Fibroblast of skin of left biceps (primary cell): ENCODE measurements around the gene ATP5F1D.

ENCODE experiments used
- DNase-seq, 2 experiments: peaks; one replicate each; pipeline ENCODE4 v3.0.0-alpha.2; 2013; ENCODE audit warnings: low read depth in 2 of 2

ATP5F1D gene

DNA sequence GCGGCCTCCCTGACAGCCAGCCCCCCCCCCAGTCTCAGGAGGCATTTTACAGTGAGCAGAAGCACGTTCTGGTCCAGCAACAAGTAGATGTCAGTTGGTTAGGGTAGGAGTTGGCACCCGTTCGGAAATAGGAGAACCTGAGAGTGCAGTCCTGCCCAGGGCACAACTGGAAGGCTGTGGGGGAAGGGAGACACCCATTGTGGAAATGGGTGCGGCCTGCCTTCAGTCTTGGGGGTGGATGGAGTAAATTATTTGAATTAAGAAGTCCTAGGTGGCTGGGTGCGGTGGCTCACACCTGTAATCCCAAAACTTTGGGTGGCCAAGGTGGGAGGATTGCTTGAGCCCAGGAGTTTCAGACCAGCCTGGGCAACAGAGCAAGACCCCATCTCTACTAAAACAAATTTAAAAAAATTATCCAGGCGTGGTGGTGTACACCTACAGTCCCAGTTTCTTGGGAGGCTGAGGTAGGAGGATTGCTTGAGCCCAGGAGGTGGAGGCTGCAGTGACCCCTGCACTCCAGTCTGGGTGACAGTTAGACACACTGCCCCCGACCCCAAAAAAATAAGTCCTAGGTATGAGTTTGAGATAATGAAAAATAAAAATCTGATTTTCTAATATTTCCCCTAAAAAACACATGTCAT is 28.8 kb downstream of the ATP5F1D start:
- no peak for DNase-seq

DNA sequence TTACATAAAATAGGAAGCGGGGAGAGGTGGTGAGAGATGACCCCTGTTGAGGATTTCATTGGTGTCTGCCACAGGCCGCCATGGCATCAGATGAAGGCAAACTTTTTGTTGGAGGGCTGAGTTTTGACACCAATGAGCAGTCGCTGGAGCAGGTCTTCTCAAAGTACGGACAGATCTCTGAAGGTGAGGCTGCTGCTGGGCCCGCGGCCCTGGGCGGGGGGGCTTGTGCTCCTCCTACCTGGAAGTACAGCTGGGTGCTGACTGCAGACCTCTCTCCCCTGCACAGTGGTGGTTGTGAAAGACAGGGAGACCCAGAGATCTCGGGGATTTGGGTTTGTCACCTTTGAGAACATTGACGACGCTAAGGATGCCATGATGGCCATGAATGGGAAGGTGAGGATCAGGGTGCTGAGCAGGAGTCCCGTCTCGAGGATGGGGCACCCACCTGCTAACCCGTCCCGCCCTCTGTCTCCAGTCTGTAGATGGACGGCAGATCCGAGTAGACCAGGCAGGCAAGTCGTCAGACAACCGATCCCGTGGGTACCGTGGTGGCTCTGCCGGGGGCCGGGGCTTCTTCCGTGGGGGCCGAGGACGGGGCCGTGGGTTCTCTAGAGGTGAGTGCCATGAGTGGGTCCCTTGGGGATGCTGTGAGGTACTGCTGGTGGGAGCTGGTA is 29.4 kb downstream of the ATP5F1D start:
- no peak for DNase-seq

DNA sequence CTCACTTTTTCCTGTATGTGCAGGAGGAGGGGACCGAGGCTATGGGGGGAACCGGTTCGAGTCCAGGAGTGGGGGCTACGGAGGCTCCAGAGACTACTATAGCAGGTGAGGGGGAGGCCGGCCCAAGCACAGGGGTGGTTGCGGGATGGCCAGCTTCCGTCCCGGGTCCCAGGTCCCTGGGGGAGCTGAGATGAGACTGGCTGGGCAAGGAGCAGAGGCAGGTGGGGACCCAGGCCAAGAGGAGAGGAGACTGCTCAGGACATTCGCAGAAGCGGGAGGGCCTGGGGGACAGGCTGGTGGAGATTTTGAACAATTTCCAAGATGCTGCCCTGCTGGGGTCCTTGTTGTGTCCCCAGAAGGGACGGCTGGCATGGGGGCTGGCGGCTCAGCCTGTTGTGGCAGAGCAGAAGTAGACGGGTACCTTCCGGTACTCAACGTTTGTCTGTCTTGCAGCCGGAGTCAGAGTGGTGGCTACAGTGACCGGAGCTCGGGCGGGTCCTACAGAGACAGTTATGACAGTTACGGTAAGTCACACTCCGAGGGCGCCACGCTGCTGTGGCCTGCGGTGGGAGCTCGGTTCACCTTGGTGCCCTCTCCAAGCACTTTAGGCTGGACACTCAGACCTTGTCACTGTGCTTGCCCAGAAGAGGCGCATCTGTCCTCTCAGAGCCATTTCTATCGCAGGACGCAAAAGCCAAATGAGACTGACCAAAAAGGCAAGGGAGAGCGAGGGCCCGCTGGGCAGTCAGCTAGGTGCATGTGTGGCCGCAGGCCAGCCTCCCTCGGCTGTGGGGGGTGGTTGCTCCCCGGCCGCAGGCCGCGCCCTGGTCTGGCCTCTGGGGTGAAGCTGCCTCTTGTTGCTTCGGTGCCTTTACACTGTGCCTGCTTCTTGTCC is 30.2 kb downstream of the ATP5F1D start:
- no peak for DNase-seq

DNA sequence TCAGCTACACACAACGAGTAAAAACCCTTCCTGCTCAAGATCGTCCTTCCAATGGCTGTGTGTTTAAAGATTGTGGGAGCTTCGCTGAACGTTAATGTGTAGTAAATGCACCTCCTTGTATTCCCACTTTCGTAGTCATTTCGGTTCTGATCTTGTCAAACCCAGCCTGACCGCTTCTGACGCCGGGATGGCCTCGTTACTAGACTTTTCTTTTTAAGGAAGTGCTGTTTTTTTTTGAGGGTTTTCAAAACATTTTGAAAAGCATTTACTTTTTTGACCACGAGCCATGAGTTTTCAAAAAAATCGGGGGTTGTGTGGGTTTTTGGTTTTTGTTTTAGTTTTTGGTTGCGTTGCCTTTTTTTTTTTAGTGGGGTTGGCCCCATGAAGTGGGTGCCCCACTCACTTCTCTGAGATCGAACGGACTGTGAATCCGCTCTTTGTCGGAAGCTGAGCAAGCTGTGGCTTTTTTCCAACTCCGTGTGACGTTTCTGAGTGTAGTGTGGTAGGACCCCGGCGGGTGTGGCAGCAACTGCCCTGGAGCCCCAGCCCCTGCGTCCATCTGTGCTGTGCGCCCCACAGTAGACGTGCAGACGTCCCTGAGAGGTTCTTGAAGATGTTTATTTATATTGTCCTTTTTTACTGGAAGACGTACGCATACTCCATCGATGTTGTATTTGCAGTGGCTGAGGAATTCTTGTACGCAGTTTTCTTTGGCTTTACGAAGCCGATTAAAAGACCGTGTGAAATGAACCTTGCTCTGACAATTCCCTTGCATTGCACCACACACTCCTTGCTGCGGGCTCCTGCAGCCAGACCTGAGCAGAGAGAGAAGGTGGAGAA is 31.1 kb downstream of the ATP5F1D start:
- DNase-seq = no peak

DNA sequence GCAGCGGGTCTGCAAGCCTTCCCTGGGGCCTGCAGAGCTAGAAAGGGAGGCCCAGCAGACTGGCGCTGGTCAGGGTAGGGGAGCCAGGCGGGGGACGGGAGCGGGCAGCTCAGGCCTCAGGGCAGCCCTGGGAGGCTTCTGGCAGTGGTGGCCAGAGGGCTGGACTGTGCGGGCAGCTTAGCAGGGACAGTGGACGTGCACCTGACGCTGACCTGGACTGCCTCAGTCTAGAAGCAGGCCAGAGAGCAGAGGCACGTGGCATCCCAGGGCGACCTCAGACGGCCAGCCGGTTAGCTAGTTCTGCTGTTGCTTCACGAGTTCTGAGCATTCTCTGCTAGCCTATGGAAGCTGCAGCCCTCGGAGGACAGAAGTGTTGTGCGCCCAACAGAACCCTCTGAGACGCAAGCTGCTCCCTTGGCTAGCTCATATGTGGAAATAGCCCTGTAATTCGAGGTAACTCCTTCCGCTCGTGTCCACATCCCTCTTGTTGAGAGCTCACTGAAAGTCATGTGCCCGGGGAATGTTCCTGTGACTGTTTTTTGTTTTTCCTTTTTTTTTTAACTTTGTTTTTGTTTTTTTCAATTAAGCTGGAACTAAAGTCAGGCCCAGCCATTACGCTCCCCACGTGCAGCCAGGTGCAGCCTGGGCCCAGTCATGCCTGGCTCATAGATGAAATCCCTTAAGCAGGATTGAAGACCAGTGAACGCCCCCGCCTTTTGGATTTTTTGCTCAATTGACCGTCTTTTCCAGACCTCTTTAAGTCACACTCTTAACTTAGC is 31.9 kb downstream of the ATP5F1D start:
- DNase-seq = no peak

DNA sequence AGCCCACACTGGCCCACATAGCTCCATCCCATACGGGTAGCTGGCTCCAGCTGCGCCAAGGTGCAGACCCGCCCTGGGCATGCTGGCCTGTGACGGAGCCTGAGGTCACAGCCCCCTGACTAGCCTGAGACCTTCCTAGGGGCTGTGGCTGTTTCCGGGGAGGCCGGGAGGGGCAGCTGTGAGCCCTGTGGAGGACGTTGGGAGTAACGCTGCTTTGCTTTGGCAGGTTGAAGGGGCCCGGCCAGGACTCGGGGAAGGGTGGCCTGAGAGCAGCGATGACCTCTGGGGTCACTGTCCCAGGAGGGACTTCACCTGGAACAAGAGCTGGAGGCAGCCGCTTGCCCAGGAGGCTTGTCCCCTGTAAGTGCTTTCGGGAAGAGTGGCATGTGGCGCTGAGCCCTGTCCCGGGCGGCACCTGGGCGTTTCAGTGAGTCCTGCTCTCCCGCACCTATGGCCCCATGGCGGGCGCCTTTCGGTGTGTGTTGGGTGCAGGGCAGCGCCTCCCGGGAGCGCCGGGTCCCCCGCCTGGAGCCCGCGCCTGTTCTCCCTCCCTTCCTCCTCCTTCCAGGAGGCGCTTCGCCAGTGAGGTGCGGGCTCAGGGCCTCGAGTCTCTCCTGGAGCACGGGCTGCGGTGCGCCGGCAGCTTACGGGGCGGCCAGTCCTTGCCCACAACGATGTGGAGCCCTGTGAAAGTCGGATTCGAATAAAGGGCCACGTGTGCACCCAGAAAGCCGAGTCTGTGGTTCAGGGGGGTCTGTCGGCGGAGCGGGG is 32.7 kb downstream of the ATP5F1D start:
- no peak for DNase-seq

DNA sequence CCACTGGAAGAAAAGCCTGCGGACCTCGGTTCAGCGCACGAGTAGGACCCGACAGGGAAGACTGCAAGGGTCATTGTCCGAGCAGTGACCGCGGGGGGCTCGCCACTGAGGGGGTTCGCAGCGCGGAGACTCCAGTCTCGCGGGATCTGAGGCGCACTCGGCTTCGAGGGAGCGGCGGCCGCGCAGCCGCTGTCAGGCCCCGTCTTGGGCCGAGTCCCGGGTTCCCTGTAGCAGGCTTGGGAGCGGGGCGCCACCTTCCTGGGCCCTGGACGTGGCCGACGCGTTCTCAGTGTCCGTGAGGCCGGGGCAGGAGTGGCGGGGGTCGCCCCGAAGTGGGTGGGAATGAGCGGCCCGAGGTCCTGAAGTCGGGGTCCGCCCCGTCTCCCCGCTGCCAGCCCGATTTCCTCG is 33.3 kb downstream of the ATP5F1D start:
- DNase-seq = no peak

DNA sequence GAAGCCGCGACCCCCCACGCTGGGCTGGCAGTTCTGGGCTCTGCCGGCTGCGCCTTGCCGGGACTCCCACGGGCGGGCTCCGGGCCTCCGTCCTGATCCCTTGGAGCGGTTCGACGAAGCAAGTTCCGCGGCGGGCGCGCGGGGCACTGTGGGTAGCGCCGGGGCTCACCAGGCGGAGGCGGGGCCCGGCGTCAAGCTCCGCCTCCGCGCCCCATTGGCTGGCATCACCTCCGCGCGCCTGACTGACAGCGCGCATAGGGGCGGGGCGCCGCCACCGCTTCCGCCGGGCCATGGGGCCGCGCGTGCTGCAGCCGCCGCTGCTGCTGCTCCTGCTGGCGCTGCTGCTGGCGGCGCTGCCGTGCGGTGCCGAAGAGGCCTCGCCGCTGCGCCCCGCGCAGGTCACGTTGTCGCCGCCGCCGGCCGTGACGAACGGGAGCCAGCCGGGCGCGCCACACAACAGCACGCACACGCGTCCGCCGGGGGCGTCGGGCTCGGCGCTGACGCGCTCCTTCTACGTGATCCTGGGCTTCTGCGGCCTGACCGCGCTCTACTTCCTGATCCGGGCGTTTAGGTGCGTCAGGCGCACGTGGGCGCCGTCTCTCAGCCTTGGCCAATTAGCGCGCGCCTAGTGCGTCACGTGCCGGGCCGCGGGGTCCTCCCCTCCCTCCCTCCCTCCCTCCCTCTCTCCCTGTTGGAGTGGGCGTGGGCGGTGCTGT is 33.9 kb downstream of the ATP5F1D start, which contains the start of gene FAM174C:
TSS of gene FAM174C (plus strand) at position 271 of the 716 bp plus-strand sequence. CDS start at position 291, 20 bp downstream.
- DNase-seq = peak; percentile 91 to 92

DNA sequence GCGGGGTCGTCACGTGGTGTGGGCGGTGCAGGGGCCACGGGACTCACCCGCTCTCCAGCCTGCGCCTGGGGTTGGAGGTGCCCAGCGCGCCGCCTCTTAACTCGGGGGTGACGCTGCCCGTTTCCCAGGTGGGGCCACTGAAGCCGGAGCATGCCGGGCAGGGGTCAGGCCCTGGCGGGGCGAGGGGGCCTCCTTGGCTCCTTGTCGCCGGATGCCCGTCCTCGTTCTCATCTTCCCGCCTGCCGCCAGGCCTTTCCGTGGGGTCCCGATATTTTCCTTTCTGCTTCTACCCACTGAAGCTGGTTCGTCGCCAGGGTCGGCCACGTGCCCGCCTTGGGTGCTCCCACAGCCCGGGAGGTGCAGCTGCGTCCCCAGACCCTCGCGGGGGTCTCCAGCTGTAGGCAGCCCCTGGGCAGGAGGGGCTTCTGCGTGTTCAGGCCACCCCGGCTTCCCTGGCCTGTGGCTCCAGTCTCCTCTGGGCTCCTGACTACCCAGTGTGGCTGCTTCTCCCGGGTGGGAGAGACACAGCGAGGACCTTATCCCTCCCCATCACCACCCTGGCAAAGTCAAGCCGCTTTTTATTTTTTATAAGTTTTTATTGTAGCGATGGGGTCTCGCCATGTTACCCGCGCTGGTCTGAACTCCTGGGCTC is 34.6 kb downstream of the ATP5F1D start:
- DNase-seq = no peak

DNA sequence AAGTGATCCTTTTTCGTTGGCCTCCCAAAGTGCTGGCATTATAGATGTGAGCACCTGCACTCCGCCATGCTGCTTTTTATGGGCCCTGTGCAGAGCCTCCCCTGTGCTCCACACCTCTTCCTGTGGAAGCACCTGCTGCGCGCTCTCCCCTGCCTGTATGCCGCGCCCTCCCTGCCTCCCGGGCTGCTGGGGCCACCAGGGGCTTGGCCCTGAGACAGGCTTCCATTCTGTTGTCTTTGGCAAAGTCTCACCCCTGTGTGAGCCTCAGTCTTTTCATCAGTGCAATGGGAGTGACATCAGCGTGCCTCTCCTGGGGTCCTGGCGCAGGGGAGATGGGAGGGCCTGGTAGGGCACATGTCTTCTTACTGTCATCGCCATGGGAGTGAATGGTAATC is 35.1 kb downstream of the ATP5F1D start:
- DNase-seq = no peak

DNA sequence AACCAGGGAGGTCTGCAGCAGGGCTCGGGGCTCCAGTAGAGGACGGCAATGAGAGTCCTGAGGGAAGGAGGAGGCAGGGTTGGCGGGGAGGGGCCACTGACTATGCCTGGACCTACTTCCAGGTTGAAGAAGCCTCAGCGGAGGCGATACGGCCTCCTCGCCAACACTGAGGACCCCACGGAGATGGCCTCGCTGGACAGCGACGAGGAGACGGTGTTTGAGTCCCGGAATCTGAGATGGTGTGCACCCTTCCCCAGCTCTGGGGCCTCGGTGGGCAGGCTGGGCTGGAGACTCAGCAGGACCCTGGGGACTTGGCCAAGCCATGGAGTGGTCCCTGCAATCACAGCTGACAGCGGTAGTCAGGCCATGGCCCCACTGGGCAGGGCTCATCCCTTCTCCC is 35.5 kb downstream of the ATP5F1D start:
- no peak for DNase-seq

DNA sequence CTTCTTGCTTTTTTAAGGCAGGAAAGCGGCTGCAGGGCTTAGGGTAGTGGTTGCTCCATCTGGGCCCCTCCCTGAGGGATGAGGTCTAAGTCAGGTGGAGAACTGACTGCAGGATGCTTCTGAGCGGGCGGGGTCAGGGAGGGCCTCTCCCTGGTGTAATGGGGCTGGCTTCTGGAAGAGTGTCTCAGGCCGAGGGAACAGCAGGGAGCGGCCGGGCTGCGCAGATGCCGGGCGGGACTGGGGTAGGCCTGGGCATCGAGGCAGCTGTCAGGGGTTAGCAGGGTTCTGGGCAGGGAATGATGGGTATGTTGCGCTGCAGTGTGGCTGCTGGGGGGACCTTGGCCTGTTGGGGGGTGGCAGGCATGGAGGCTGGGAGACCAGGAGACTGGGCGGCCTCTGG is 36.5 kb downstream of the ATP5F1D start:
- no peak for DNase-seq

DNA sequence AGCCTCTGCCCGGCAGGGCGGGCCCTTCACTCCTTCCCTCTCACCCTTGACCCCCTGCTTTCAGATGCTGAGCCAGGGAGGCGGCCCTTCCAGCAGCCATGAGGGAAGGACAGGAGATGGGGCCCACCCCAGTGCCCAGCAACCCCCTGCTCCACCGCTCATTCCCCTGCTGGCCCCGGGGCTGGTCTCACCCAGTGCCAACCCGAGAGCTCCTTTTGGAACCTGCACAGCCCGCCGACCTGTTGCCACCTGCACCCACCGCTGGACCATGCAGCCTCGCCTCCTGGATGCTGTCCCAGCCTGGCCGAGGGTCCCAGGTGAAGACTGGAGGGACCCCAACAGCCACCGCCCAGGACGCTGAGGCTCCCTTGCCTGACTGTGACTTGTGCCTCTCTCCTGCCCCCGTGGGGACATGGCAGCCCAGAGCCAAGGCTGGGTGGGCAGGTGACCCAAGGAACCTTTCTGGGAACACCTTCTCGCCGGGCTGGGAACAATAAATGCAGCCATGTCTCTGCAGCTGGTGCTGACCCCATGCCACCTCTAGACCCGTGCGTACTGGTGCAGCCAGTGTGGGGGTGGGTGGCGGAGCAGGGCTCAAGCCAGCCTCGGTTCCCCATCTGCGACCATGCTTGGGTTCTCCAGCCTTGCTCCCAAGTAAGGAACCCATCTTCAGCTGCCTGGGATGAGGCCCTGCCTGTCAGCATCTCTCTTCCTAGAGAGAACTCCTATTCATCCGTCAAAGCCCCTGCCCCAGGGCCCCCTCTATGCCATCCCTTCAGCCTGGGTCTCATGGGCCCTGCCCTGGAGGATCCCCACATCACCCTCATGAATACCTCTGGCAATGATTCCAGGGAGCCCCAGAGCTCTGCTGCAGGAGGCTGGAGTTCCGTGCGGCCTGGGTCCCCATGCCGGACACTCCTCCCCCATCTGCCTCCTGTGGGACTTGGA is 37.4 kb downstream of the ATP5F1D start:
- DNase-seq = no peak

DNA sequence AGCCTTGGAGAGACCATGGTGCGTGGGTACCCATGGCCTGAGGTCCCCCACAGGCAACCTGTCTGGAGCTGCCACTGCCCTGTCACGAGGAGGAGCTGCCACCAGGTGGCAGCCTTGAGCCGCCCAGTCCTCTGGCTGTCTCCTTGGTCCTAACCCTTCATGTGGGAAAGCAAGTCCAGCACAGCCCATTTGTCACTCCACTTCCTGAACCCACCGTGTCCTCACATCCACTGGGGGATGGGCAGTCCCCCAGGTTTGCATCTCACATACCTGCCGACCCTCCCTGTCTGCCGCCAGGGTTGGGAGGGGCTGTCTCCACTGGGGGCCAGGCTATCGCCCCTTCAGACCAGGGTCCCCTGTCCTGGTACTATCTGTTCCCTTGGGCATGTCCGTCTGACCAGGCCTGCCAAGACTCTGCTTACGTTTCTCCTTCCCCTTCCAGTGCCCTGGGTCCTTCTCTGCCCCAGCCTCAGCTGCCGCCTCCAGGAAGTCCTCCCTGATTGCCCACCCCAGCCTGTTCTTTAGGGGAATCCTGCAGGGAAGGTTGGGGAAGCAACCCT is 38.3 kb downstream of the ATP5F1D start:
- DNase-seq = no peak

DNA sequence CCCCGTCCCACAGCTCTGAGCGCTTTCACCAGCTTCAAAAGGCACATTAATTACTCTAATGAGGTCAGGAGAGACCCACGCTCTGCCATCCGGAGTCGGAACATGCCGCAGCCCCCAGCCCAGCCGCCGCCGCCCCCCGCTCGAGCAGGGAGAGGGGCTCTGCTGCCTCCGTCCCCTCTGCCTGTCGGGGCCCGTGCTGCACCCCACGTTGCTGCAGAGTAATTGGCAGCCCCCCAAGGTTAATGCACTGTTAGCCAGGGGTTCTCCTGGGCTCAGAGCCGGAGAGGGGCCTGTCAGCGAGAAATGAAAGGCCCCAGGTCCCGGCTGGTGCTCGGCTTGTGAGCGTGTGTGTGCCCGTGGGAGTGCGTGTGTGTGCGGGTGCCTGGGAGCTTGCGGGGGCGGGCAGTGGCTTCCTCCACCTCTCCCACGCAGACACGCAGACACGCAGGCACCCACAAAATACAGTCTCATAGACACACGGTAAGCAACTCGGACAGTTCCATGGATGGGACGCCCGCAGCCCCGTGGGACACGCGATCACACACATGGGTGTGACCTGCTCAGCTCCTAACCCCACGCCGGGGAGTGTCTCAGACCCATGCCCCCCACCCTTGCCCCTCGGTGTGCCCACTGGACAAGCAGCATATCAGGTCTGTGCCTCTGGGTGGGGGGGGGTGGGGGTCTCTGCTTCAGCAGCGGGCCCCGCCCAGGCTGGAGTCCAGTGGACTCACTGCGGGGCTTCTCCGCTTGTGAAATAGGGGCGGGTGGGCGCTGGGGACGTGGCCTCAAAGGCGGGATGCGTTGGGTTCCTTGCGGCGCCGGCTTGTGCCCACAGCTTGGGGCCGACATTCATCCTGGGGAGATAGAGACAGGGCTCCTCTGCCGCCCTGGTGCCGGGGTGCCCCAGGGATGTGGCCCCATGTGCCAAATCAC is 39.4 kb downstream of the ATP5F1D start:
- no peak for DNase-seq

DNA sequence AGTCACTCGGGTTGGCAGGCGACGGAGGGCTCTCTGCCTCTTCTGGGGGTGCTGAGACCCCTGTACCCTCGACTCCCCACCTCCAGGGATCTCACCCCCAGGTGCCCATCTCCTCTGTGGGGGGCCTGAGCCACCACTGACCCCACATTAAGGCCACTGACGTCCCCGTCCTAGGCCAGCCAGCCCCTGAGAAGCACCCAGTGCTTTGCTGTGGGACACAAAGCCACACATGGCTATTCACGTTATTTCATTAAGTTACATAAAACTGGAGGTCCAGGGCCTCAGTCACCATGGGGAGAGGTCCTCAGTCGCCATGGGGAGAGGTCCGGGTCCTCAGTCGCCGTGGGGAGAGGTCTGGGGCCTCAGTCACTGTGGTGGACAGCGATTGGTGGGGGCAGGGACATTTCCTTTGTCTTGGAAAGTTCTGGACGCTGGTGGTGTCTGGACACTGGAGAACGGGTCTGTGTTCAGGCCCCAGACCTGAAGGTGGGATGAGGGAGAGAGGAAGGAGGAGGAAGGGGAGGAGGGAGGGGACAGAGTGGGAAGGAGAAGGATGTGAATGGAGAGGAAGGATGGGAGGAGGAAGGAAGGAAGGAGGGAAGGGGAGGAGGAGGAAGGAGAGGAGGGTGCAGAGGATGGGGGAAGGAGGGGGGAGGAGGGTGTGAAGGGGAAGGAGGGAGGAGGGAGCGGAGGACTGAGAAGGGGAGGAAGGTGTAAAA is 40.2 kb downstream of the ATP5F1D start:
- no peak for DNase-seq
